ENCODE results near the gene FLOT1.
A peak's percentile ranks its signal among the peaks of the same experiment; 100 is the strongest.

The FLOT1 gene

GRCh38 chr6:30721198-30722024 is 21.1 kb downstream of the FLOT1 start:
- ChIA-PET CTCF (interaction anchor here (0.6 to 18.7 kb wide), 39 partner anchors 8 to 366 kb away, joined by 3 to 692 read pairs (median 5); partner anchors contain the start of genes DHX16 and NRM), POLR2A (interaction anchor here (0.6 to 10.1 kb wide), 26 partner anchors 9 to 193 kb away, joined by 3 to 235 read pairs (median 5); partner anchors contain the start of genes DHX16, FLOT1, GNL1 and GTF2H4)
- Histone ChIP-seq H3K4me1 (ENCODE audit: control insufficient read depth, insufficient read depth, low read length) (peaks cover 6% of the 10 kb centered on the region), H3K36me3 (ENCODE audit: control insufficient read depth in 2 of 2, insufficient read depth in 1 of 2, low read length in 2 of 2) (peaks cover 15 to 44% of the 10 kb centered on the region in 2 experiments), H3K27ac (ENCODE audit: extremely low read depth, low read depth, low read length) (peak overlapping the region; percentile 93), H3K4me3 (ENCODE audit: low read depth, low read length) (peak overlapping the region; percentile 87), H3K9me3 (ENCODE audit: control insufficient read depth, insufficient read depth, low read depth, low read length) (no peaks in the 10 kb centered on the region)
- TF ChIP-seq HOXC10 (CRISPR knock-in tag; IDR thresholded peaks at IDR 0.05) (no peak), ZNF677 (tag by site-specific recombination; IDR thresholded peaks at IDR 0.05) (no peak), ZNF48 (tag by site-specific recombination; IDR thresholded peaks at IDR 0.05) (no peak), ZNF510 (tag by site-specific recombination; IDR thresholded peaks at IDR 0.05; ENCODE audit: insufficient replicate concordance) (no peak), BCL11A (tag by site-specific recombination; IDR thresholded peaks at IDR 0.05; ENCODE audit: low read depth) (no peak), ZNF214 (tag by site-specific recombination; IDR thresholded peaks at IDR 0.05; ENCODE audit: borderline replicate concordance) (no peak), SP7 (tag by site-specific recombination; IDR thresholded peaks at IDR 0.05) (peak; percentile 66), PRDM2 (tag by site-specific recombination; IDR thresholded peaks at IDR 0.05; ENCODE audit: borderline replicate concordance) (no peak; the same call in 1 of the 2 replicates), ZNF121 (tag by site-specific recombination; IDR thresholded peaks at IDR 0.05) (no peak), ZNF433 (tag by site-specific recombination; IDR thresholded peaks at IDR 0.05; ENCODE audit: low read depth) (peak; percentile 29; the same call in 1 of the 2 replicates), ZNF580 (tag by site-specific recombination; IDR thresholded peaks at IDR 0.05) (peak; percentile 47; the same call in 1 of the 2 replicates), OVOL3 (tag by site-specific recombination; IDR thresholded peaks at IDR 0.05) (0 out of 2 replicates have a peak, but pooled peaks have one; percentile 10), KLF10 (tag by site-specific recombination; IDR thresholded peaks at IDR 0.05) (peak; percentile 87), SALL2 (tag by site-specific recombination; IDR thresholded peaks at IDR 0.05; ENCODE audit: borderline replicate concordance) (no peak), ZNF660 (tag by site-specific recombination; IDR thresholded peaks at IDR 0.05) (no peak; the same call in 1 of the 2 replicates), ZNF701 (tag by site-specific recombination; IDR thresholded peaks at IDR 0.05) (no peak), ZNF707 (tag by site-specific recombination; IDR thresholded peaks at IDR 0.05) (no peak), ZNF10 (tag by site-specific recombination; IDR thresholded peaks at IDR 0.05) (no peak), ZNF654 (tag by site-specific recombination; IDR thresholded peaks at IDR 0.05; ENCODE audit: low read depth) (no peak), ZNF350 (tag by site-specific recombination; IDR thresholded peaks at IDR 0.05) (no peak), ZNF266 (tag by site-specific recombination; IDR thresholded peaks at IDR 0.05; ENCODE audit: low read depth) (no peak), ZNF585B (tag by site-specific recombination; IDR thresholded peaks at IDR 0.05) (no peak), ZNF473 (tag by site-specific recombination; IDR thresholded peaks at IDR 0.05) (no peak), ZNF837 (tag by site-specific recombination; IDR thresholded peaks at IDR 0.05) (no peak), ZNF341 (tag by site-specific recombination; IDR thresholded peaks at IDR 0.05; ENCODE audit: low read depth) (peak; percentile 90), ZNF394 (tag by site-specific recombination; IDR thresholded peaks at IDR 0.05; ENCODE audit: borderline replicate concordance) (no peak), ZNF621 (tag by site-specific recombination; IDR thresholded peaks at IDR 0.05) (no peak), KLF17 (tag by site-specific recombination; IDR thresholded peaks at IDR 0.05) (peak; percentile 2; the same call in 1 of the 2 replicates), ZNF544 (tag by site-specific recombination; IDR thresholded peaks at IDR 0.05) (no peak), ZNF146 (tag by site-specific recombination; IDR thresholded peaks at IDR 0.05) (no peak)
